GM12878 (cell line): ENCODE measurements around the gene PRTFDC1. TPM values are rescaled to one million over a fixed set of nuclear protein-coding genes. Genes with fewer than 3 reads are reported as not detected.

Experiments used
- ATAC-seq: fragments of 200-7000 bp; cut with Tn5 transposase; 3 replicates; pipeline ENCODE4 v1.9.1; 2020; ENCODE audit warnings: mild to moderate bottlenecking, moderate library complexity
- BruUV-seq: library from RNA; stranded (reverse); fragments of 400-500 nt; replicated peaks from 2 replicates; lab custom pipeline; 2021; lab: Mats Ljungman, UMichigan
- CTCF ChIA-PET: fragments of 300-600 bp; sonication (Branson Sonifier 250); formaldehyde crosslinking; extraction: SDS; loops from one replicate; lab custom pipeline; 2021; ENCODE audit warnings: inconsistent platforms; lab: Yijun Ruan, JAX
- POLR2A ChIA-PET: fragments of 350-600 bp; formaldehyde crosslinking; extraction: SDS; loops from one replicate; lab custom pipeline; 2021; ENCODE audit warnings: inconsistent platforms; lab: Charles Lee
- RAD21 ChIA-PET: fragments of 300-600 bp; sonication (Branson Sonifier 250); formaldehyde crosslinking; loops from one replicate; lab custom pipeline; 2023; ENCODE audit warnings: antibody characterized with exemption; ENCODE audit not compliant: unreplicated experiment; lab: Charles Lee
- SMC1A ChIA-PET: fragments of 300-600 bp; sonication (Branson Sonifier 250); formaldehyde crosslinking; loops from one replicate; lab custom pipeline; 2023; ENCODE audit not compliant: unreplicated experiment, uncharacterized antibody; lab: Charles Lee
- DNase-seq: peaks from one replicate; pipeline ENCODE4 v3.0.0-alpha.2; 2011; ENCODE audit warnings: low read depth, low spot score
- FAIRE-seq: peaks from 3 replicates; lab custom pipeline; 2011; peaks lifted over from hg19 to GRCh38; lab: Jason Lieb, UNC
- H2AFZ ChIP-seq: 2 replicates; pipeline ENCODE4 v1.6.0; 2011; ENCODE audit warnings: low read depth, low read length, control low read depth; ENCODE audit not compliant: control insufficient read depth
- H3K27ac ChIP-seq: 2 replicates; pipeline ENCODE4 v1.5.1; 2011; ENCODE audit warnings: control low read depth; ENCODE audit not compliant: control insufficient read depth, insufficient read depth
- H3K27me3 ChIP-seq, 2 experiments: replicated peaks in 1 of 2; 2 replicates each; pipeline versions ENCODE4 v1.6.0 to v1.6.1; 2011; ENCODE audit warnings: low read length in 1 of 2; ENCODE audit not compliant: control insufficient read depth in 2 of 2, insufficient read depth in 2 of 2
- H3K36me3 ChIP-seq, 2 experiments: 2 replicates each; pipeline ENCODE4 v1.5.1; 2011; ENCODE audit warnings: low read length in 1 of 2; ENCODE audit not compliant: control insufficient read depth in 2 of 2, insufficient read depth in 2 of 2
- H3K4me1 ChIP-seq: 2 replicates; pipeline ENCODE4 v1.6.1; 2011; ENCODE audit warnings: mild to moderate bottlenecking, low read length, moderate library complexity, mixed read lengths; ENCODE audit not compliant: control insufficient read depth, insufficient read depth
- H3K4me2 ChIP-seq: 2 replicates; pipeline ENCODE4 v1.6.0; 2011; ENCODE audit warnings: control low read depth; ENCODE audit not compliant: control insufficient read depth, insufficient read depth
- H3K4me3 ChIP-seq: fragments of 200-600 bp; sonication (generic); 2 replicates; pipeline ENCODE4 v1.5.1; 2016
- H3K79me2 ChIP-seq: 2 replicates; pipeline ENCODE4 v1.6.0; 2011; ENCODE audit warnings: low read length; ENCODE audit not compliant: control insufficient read depth, insufficient read depth
- H3K9ac ChIP-seq: 2 replicates; pipeline ENCODE4 v1.8.0; 2011; ENCODE audit warnings: low read length, control low read depth, mixed read lengths; ENCODE audit not compliant: control insufficient read depth, insufficient read depth
- H3K9me3 ChIP-seq: replicated peaks from 3 replicates; pipeline ENCODE4 v1.5.1; 2011; ENCODE audit warnings: mild to moderate bottlenecking, low read length; ENCODE audit not compliant: control insufficient read depth, insufficient read depth
- H4K20me1 ChIP-seq: 2 replicates; pipeline ENCODE4 v1.6.0; 2011; ENCODE audit not compliant: control insufficient read depth, insufficient read depth
- ASH2L ChIP-seq: fragments of 300-600, 200-600 bp; sonication (generic); IDR thresholded peaks from 2 replicates; pipeline ENCODE4 v1.6.1; 2017; ENCODE audit warnings: low read depth, mild to moderate bottlenecking, borderline replicate concordance
- CEBPB ChIP-seq, 2 experiments: fragments of 150-350 bp in 1 of 2; IDR thresholded peaks; 2 replicates each; pipeline ENCODE4 v1.6.1; 2012 to 2014; ENCODE audit warnings: low read depth in 2 of 2, low read length in 2 of 2, borderline replicate concordance in 1 of 2, inconsistent platforms in 1 of 2
- CHD1 ChIP-seq: IDR thresholded peaks from 2 replicates; pipeline ENCODE4 v1.6.1; 2012; ENCODE audit warnings: low read depth, low read length, improper control_type of control experiment
- PAX5 ChIP-seq: IDR thresholded peaks from 2 replicates; pipeline ENCODE4 v1.6.1; 2011; ENCODE audit warnings: low read depth, low read length, borderline replicate concordance
- PAX8 ChIP-seq: fragments of 450-650 bp; IDR thresholded peaks from 2 replicates; pipeline ENCODE4 v1.6.1; 2017; ENCODE audit warnings: mild to moderate bottlenecking, moderate library complexity
- RELB ChIP-seq: fragments of 450-650 bp; IDR thresholded peaks from 2 replicates; pipeline ENCODE4 v1.6.1; 2017; ENCODE audit warnings: low read depth, mild to moderate bottlenecking, moderate library complexity
- SKIL ChIP-seq: fragments of 450-650 bp; IDR thresholded peaks from 2 replicates; pipeline ENCODE4 v1.6.1; 2017; ENCODE audit warnings: mild to moderate bottlenecking, low read depth, inconsistent platforms; ENCODE audit not compliant: poor library complexity, severe bottlenecking
- SUZ12 ChIP-seq: fragments of 200-600 bp; sonication (generic); IDR thresholded peaks from one replicate; pipeline ENCODE4 v1.6.1; 2018; ENCODE audit warnings: antibody characterized with exemption, mild to moderate bottlenecking; ENCODE audit not compliant: unreplicated experiment
- USF2 ChIP-seq: IDR thresholded peaks from 2 replicates; pipeline ENCODE4 v1.6.1; 2011; ENCODE audit warnings: low read depth, low read length, improper control_type of control experiment, borderline replicate concordance
- ZBTB33 ChIP-seq: fragments of 450-650 bp; IDR thresholded peaks from 2 replicates; pipeline ENCODE4 v1.6.1; 2017; ENCODE audit warnings: mild to moderate bottlenecking
- WGBS: methylation state at CpG from one replicate; pipeline ENCODE4 v1.1.6; 2016; ENCODE audit warnings: low lambda C conversion rate; ENCODE audit not compliant: insufficient replicate concordance, insufficient coverage; ENCODE audit errors: missing lambda C conversion rate; 5-methylcytosine and 5-hydroxymethylcytosine counted together
- in situ Hi-C: fragments of 300-500 bp; cut with MboI; formaldehyde crosslinking; loops from 9 replicates; pipeline ENCODE4 v1.14.3; 2018; ENCODE audit warnings: mixed read lengths
- intact Hi-C: fragments of 100-400 bp; cut with micrococcal nuclease; formaldehyde crosslinking; loops from one replicate; pipeline ENCODE4 v1.14.2; 2022; ENCODE audit not compliant: unreplicated experiment
- polyA plus RNA-seq, 11 experiments: library from polyadenylated mRNA; depleted of rRNA in 4 of 11; unstranded in 6 of 11; stranded (reverse) in 5 of 11; fragments of >200 nt; fragmentation: Nextera tagmentation in 4 of 11; fragmentation: Illumina TruSeq in 1 of 11; extraction: Ambion mirVana in 4 of 11; extraction: Trizol in 1 of 11; gene quantifications; 1 replicate in 1 of 11; 2 replicates in 10 of 11; pipeline versions ENCODE4 v1.2.1 to v1.2.3, GENCODE V29; 2011 to 2016; ENCODE audit warnings: inconsistent platforms in 2 of 11, missing spikeins in 2 of 11, low read depth in 1 of 11
- total RNA-seq, 4 experiments: library from RNA; depleted of rRNA in 3 of 4; stranded (reverse); fragments of >200 nt in 3 of 4; fragmentation: Illumina TruSeq in 1 of 4; extraction: Trizol in 1 of 4; gene quantifications; 2 replicates each; pipeline versions ENCODE4 v1.2.1 to v1.2.3, GENCODE V29; 2013 to 2021

PRTFDC1 gene
- total and polyA plus RNA-seq, 10 of the 15 experiments (the other 5 are each of a cell fraction or from before 2014, with no cell fraction given), result 5.5 to 17.3 (median 11.3) TPM

GRCh38 chr10:24847112-24848070 is 105.0 kb downstream of the PRTFDC1 start:
- H3K79me2 ChIP-seq, result no peaks in the 10 kb centered on the region
- H3K4me2 ChIP-seq, result no peak overlapping the region
- DNase-seq (no peak), ATAC-seq (no peak), FAIRE-seq (no peak)
- no peak overlapping the region for H3K4me3 ChIP-seq
- in situ Hi-C loops (no loop called here), intact Hi-C loops (no loop called here)
- H3K9ac ChIP-seq, result no peak overlapping the region
- no peaks in the 10 kb centered on the region for H3K27me3 ChIP-seq
- no TSS peak for BruUV-seq
- ChIA-PET SMC1A (interaction anchor here (0.8 to 2.1 kb wide), 5 partner anchors 9 to 104 kb away, joined by 3 to 9 read pairs (median 8); no protein-coding TSS in a partner anchor), POLR2A (interaction anchor here (1.0 kb wide), 1 partner anchor 18 kb away, joined by 5 read pairs; no protein-coding TSS in a partner anchor), CTCF (interaction anchor here (0.8 to 2.2 kb wide), 3 partner anchors 9 to 21 kb away, joined by 3 to 8 read pairs (median 3); no protein-coding TSS in a partner anchor), RAD21 (no interaction called here)
- no peaks in the 10 kb centered on the region for H3K4me1 ChIP-seq
- 57% methylated on average over 13 of the region's 13 CpGs for WGBS
- no peaks in the 10 kb centered on the region for H3K36me3 ChIP-seq
- no peaks in the 10 kb centered on the region for H4K20me1 ChIP-seq
- no peak overlapping the region for H2AFZ ChIP-seq
- H3K27ac ChIP-seq, result no peak overlapping the region
- H3K9me3 ChIP-seq, result no peaks in the 10 kb centered on the region; the same call in 2 of the 3 replicates
- TF ChIP-seq ASH2L (no peak), SKIL (no peak), CEBPB (IDR thresholded peaks at IDR 0.05; ENCODE audit: borderline replicate concordance in 1 of 2, low read depth in 2 of 2, low read length in 2 of 2) (no peak), PAX8 (no peak), ZBTB33 (no peak), RELB (no peak), USF2 (no peak), SUZ12 (no peak), PAX5 (no peak), CHD1 (no peak)
